GM19043 (cell line): ENCODE results near the gene SCP2.

Source experiments
- ATAC-seq: cut with Tn5 transposase; IDR thresholded peaks from one replicate; pipeline ENCODE4 v1.9.1; 2021; ENCODE audit warnings: low read depth; ENCODE audit not compliant: unreplicated experiment

SCP2 gene

GRCh38 chr1:53079251-53079650 lies 152.2 kb downstream of the SCP2 start:
- no peak for ATAC-seq

- no peak for ATAC-seq
Measured at GRCh38 chr1:53080041-53080440, 153.0 kb downstream of the SCP2 start.

GRCh38 chr1:53080769-53081168 lies 153.7 kb downstream of the SCP2 start:
- ATAC-seq = no peak

- no peak for ATAC-seq
Measured at GRCh38 chr1:53081384-53082066, 154.4 kb downstream of the SCP2 start.

GRCh38 chr1:53082826-53083455 lies 155.9 kb downstream of the SCP2 start:
- ATAC-seq = no peak

GRCh38 chr1:53083636-53084588 lies 156.8 kb downstream of the SCP2 start:
- no peak for ATAC-seq

GRCh38 chr1:53084589-53084971 lies 157.5 kb downstream of the SCP2 start:
- ATAC-seq = no peak

- no peak for ATAC-seq
Measured at GRCh38 chr1:53085405-53085804, 158.3 kb downstream of the SCP2 start.

GRCh38 chr1:53086491-53087070 lies 159.5 kb downstream of the SCP2 start:
- ATAC-seq = no peak

- ATAC-seq = no peak
Measured at GRCh38 chr1:53087332-53088285, 160.5 kb downstream of the SCP2 start.

- ATAC-seq = no peak
Measured at GRCh38 chr1:53088616-53089300, 161.7 kb downstream of the SCP2 start.

GRCh38 chr1:53089478-53090226 lies 162.6 kb downstream of the SCP2 start:
- ATAC-seq = no peak

GRCh38 chr1:53090227-53091147 lies 163.4 kb downstream of the SCP2 start:
- no peak for ATAC-seq

- no peak for ATAC-seq
Measured at GRCh38 chr1:53091841-53092645, 165.0 kb downstream of the SCP2 start.

- no peak for ATAC-seq
Measured at GRCh38 chr1:53092659-53093450, 165.8 kb downstream of the SCP2 start.

GRCh38 chr1:53093451-53093754 lies 166.3 kb downstream of the SCP2 start:
- no peak for ATAC-seq
